Measurements from ENCODE around the gene CEP250.

GRCh38 chr20:35463455-35464300, 8.3 kb downstream of the CEP250 start:
- TF ChIP-seq CTCF (IDR thresholded peaks at IDR 0.05 in 4 of 5, conservative IDR thresholded peaks at IDR 0.05 in 1 of 5): peak; percentile 60 to 77 (median 72)
- TF ChIP-seq POLR2A (IDR thresholded peaks at IDR 0.05): no peak
